Measurements from ENCODE around the gene OR52W1.

Gene OR52W1

GRCh38 chr11:6205366-6205765, 6.3 kb downstream of the OR52W1 start, which contains the start of gene C11orf42:
Gene C11orf42, plus strand, starts transcription at chr11:6205557. Its CDS starts 59 bp downstream, at chr11:6205616.
- no peaks in the 10 kb centered on the region for H3K4me1 ChIP-seq (ENCODE audit: insufficient read depth, low read length, severe bottlenecking)
- no peak within 1 kb of the TSS for H3K9ac ChIP-seq (ENCODE audit: low read length)
- TF ChIP-seq EZH2 (IDR thresholded peaks at IDR 0.05; ENCODE audit: borderline replicate concordance, low read length) (no peak), CTCF (IDR thresholded peaks at IDR 0.05; ENCODE audit: low read length) (no peak)
- H2AFZ ChIP-seq (ENCODE audit: low read length) = no peak within 1 kb of the TSS
- H4K20me1 ChIP-seq (ENCODE audit: insufficient read depth, low read length) = no peaks in the 10 kb centered on the region
- H3K4me3 ChIP-seq (ENCODE audit: low read depth, low read length, poor library complexity, severe bottlenecking) = no peak within 1 kb of the TSS
- H3K27ac ChIP-seq (ENCODE audit: low read depth, low read length, poor library complexity, severe bottlenecking) = no peak within 1 kb of the TSS
- H3K79me2 ChIP-seq (ENCODE audit: insufficient read depth, low read length) = no peaks in the 10 kb centered on the region
- no peaks in the 10 kb centered on the region for H3K9me3 ChIP-seq (ENCODE audit: low read length)
- no peak within 1 kb of the TSS for H3K4me2 ChIP-seq (ENCODE audit: low read length)
- peaks cover 18% of the 10 kb centered on the region; the same call in 1 of the 2 replicates for H3K36me3 ChIP-seq (ENCODE audit: insufficient read depth, low read length)
- no peaks in the 10 kb centered on the region for H3K9me2 ChIP-seq (ENCODE audit: low read depth, low read length)
- H3F3A ChIP-seq (ENCODE audit: insufficient read depth, low read length) = no peaks in the 10 kb centered on the region
- H3K27me3 ChIP-seq (ENCODE audit: insufficient read depth, low read length) = no peaks in the 10 kb centered on the region

GRCh38 chr11:6206456-6207180, 7.6 kb downstream of the OR52W1 start:
- Histone ChIP-seq H3K27ac (ENCODE audit: low read depth, low read length, poor library complexity, severe bottlenecking) (no peak overlapping the region), H3K27me3 (ENCODE audit: insufficient read depth, low read length) (no peaks in the 10 kb centered on the region), H3K4me1 (ENCODE audit: insufficient read depth, low read length, severe bottlenecking) (no peaks in the 10 kb centered on the region), H2AFZ (ENCODE audit: low read length) (no peak overlapping the region), H3K36me3 (ENCODE audit: insufficient read depth, low read length) (peaks cover 23% of the 10 kb centered on the region), H3K79me2 (ENCODE audit: insufficient read depth, low read length) (no peaks in the 10 kb centered on the region), H3K4me3 (ENCODE audit: low read depth, low read length, poor library complexity, severe bottlenecking) (no peak overlapping the region), H3K4me2 (ENCODE audit: low read length) (no peak overlapping the region), H3F3A (ENCODE audit: insufficient read depth, low read length) (no peaks in the 10 kb centered on the region), H3K9me2 (ENCODE audit: low read depth, low read length) (no peaks in the 10 kb centered on the region), H4K20me1 (ENCODE audit: insufficient read depth, low read length) (no peaks in the 10 kb centered on the region), H3K9me3 (ENCODE audit: low read length) (no peaks in the 10 kb centered on the region), H3K9ac (ENCODE audit: low read length) (no peak overlapping the region)
- TF ChIP-seq CTCF (IDR thresholded peaks at IDR 0.05; ENCODE audit: low read length) = no peak

DNA sequence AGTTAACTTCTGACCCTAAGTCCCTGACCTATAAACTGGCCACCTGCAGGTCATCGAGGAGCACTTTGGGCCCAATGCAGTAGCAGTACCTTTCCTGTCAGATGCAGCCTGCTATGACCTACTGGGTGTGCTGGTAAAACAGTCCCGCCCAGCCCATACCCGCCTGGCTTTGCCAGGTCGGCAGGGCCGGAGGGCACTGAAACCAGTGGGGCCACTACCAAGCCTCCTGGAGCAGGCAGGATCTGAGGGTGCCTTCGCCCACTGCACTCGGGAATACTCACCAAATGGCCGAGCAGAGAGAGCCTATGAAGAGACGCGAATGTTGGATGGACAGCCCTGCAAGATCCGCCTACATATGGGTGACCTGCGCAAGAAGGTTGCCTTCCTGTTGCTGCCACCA, 10.8 kb downstream of the OR52W1 start:
- no peak for TF ChIP-seq EZH2 (IDR thresholded peaks at IDR 0.05; ENCODE audit: borderline replicate concordance, low read length)
- TF ChIP-seq CTCF (IDR thresholded peaks at IDR 0.05; ENCODE audit: low read length) = no peak
- H3K9me3 ChIP-seq (ENCODE audit: low read length) = no peaks in the 10 kb centered on the region
- H4K20me1 ChIP-seq (ENCODE audit: insufficient read depth, low read length) = no peaks in the 10 kb centered on the region
- no peak overlapping the region for H2AFZ ChIP-seq (ENCODE audit: low read length)
- no peak overlapping the region for H3K4me3 ChIP-seq (ENCODE audit: low read depth, low read length, poor library complexity, severe bottlenecking)
- H3K27ac ChIP-seq (ENCODE audit: low read depth, low read length, poor library complexity, severe bottlenecking) = no peak overlapping the region
- no peaks in the 10 kb centered on the region for H3K79me2 ChIP-seq (ENCODE audit: insufficient read depth, low read length)
- no peaks in the 10 kb centered on the region for H3F3A ChIP-seq (ENCODE audit: insufficient read depth, low read length)
- no peak overlapping the region for H3K4me2 ChIP-seq (ENCODE audit: low read length)
- H3K36me3 ChIP-seq (ENCODE audit: insufficient read depth, low read length) = peaks cover 38% of the 10 kb centered on the region
- H3K27me3 ChIP-seq (ENCODE audit: insufficient read depth, low read length) = no peaks in the 10 kb centered on the region
- no peak overlapping the region for H3K9ac ChIP-seq (ENCODE audit: low read length)
- no peaks in the 10 kb centered on the region for H3K9me2 ChIP-seq (ENCODE audit: low read depth, low read length)
- no peaks in the 10 kb centered on the region for H3K4me1 ChIP-seq (ENCODE audit: insufficient read depth, low read length, severe bottlenecking)
